Upper lobe of left lung (tissue), 6 donors: ENCODE data around the gene USP6NL. TPM values are rescaled to one million over a fixed set of nuclear protein-coding genes. Genes with fewer than 3 reads are reported as not detected.

ENCODE experiments used
- ATAC-seq, 2 donors: fragments of 200-7000 bp; cut with Tn5 transposase; one replicate each; pipeline ENCODE4 v1.9.1; 2022; ENCODE audit warnings: mild to moderate bottlenecking in 2 of 2, moderate library complexity in 2 of 2; ENCODE audit not compliant: low FRiP score in 2 of 2
- DNase-seq, 2 donors: peaks; one replicate each; pipeline ENCODE4 v3.0.0-alpha.2; 2019 to 2020
- H3K27ac ChIP-seq, 4 donors: fragments of 200-600 bp; sonication (generic); one replicate each; pipeline ENCODE4 v1.5.1; 2016 to 2019
- H3K27me3 ChIP-seq, 4 donors: fragments of 200-600 bp; sonication (generic); one replicate each; pipeline ENCODE4 v1.5.1; 2017 to 2019
- H3K36me3 ChIP-seq, 4 donors: fragments of 200-600 bp; sonication (generic); one replicate each; pipeline ENCODE4 v1.5.1; 2016 to 2019
- H3K4me1 ChIP-seq, 4 donors: fragments of 200-600 bp; sonication (generic); one replicate each; pipeline ENCODE4 v1.5.1; 2018 to 2019
- H3K4me3 ChIP-seq, 4 donors: fragments of 200-600 bp; sonication (generic); one replicate each; pipeline ENCODE4 v1.5.1; 2017 to 2019; ENCODE audit warnings: mild to moderate bottlenecking in 2 of 4, moderate library complexity in 1 of 4
- H3K9me3 ChIP-seq, 4 donors: fragments of 200-600 bp; sonication (generic); one replicate each; pipeline ENCODE4 v1.5.1; 2018 to 2019
- EP300 ChIP-seq, 4 donors: sonication (generic); formaldehyde crosslinking; IDR thresholded peaks; one replicate each; pipeline ENCODE4 v1.5.1; 2017; ENCODE audit warnings: antibody characterized with exemption in 4 of 4, control low read depth in 2 of 4
- POLR2A ChIP-seq, 4 donors: fragments of 450-650 bp; IDR thresholded peaks; one replicate each; pipeline ENCODE4 v1.5.1; 2016 to 2017; ENCODE audit warnings: antibody characterized with exemption in 4 of 4, mild to moderate bottlenecking in 2 of 4
- POLR2AphosphoS5 ChIP-seq, 2 donors: sonication (generic); formaldehyde crosslinking; IDR thresholded peaks; one replicate each; pipeline ENCODE4 v1.5.1; 2017; ENCODE audit warnings: antibody characterized with exemption in 2 of 2
- WGBS, 2 donors: methylation state at CpG; one replicate each; pipeline ENCODE4 v1.1.5; 2017 to 2018; 5-methylcytosine and 5-hydroxymethylcytosine counted together
- total RNA-seq, 6 donors: library from RNA; depleted of rRNA in 4 of 6; stranded (reverse); fragments of >200 nt in 4 of 6; gene quantifications; one replicate each; pipeline versions ENCODE4 v1.1.0 to v1.2.1, GENCODE V29; 2016 to 2021
- TF ChIP-seq, protein P1 (sequence below), 6 experiments: fragments of 450-650 bp in 4 of 6; fragments of 200-600 bp in 2 of 6; sonication (generic) in 2 of 6; IDR thresholded peaks; one replicate each; pipeline ENCODE4 v1.5.1; 2016 to 2019; ENCODE audit warnings: antibody characterized with exemption in 6 of 6
- donor health status: DM: no; HTN: no; CAD: no; lungs with moderate emphysema.
- donor health status: DM: no; HTN: yes; CAD: no; lungs with severe emphysema.

The USP6NL gene
- total RNA-seq, 6 donors from 2014 or later = 16.4 to 28.6 (median 21.8) TPM

DNA sequence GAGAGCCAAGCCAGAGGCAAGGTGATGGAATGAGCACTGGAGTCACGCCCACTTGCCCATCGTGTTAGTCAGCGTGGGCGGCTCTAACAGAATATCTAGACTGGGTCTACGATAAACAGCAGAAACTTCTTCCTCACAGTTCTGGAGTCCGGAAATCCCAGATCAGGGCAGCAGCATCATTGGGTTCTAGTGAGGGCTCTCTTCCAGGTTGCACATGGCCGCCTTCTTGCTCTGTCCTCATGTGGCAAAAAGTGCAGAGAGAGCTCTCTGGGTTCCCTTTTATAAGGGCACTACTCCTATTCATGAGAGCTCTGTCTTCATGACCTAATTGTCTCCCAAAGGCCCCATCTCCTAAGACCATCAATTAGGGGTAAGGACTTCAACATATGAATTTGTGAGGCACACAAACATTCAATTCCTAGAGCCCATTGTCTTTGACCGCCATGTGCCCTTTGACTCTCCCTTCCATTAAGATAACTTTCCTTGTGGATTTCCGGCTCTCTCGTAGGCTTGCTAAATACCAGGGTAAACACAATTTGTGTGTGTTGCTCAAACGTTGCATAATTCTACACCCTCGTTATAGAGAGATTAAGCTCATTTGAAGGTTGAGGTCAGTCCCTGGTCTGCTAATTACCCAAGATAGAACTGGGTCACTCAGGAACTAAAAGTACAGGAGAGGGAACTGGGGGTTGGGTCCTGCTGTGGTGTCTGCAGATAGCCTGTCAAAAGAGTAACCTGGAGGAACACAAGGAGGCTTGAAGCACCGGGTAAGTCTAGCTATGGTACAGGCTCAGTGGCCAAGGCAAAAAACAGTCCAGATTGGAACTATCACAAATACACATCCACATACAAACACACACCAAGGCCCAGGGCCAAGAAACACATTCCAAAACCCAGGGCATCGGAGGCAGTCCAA is 28.7 kb upstream of the USP6NL start:
- Histone ChIP-seq H3K4me3 (no peak overlapping the region), H3K4me1 (peaks cover 0 to 12% (median 0%) of the 10 kb centered on the region in 4 donors), H3K27ac (no peak overlapping the region), H3K9me3 (no peaks in the 10 kb centered on the region), H3K27me3 (no peaks in the 10 kb centered on the region), H3K36me3 (no peaks in the 10 kb centered on the region)
- ATAC-seq = peak in 1 of 2 donors; percentile 84
- no peak for TF ChIP-seq POLR2AphosphoS5 (IDR thresholded peaks at IDR 0.05)
- TF ChIP-seq EP300 (IDR thresholded peaks at IDR 0.05) = peak in 1 of 4 donors; percentile 65
- TF ChIP-seq POLR2A (IDR thresholded peaks at IDR 0.05) = no peak
- WGBS, 2 donors = 69 to 74% methylated on average over 14 of the region's 14 CpGs
- DNase-seq = peak in 1 of 2 donors; percentile 51

DNA sequence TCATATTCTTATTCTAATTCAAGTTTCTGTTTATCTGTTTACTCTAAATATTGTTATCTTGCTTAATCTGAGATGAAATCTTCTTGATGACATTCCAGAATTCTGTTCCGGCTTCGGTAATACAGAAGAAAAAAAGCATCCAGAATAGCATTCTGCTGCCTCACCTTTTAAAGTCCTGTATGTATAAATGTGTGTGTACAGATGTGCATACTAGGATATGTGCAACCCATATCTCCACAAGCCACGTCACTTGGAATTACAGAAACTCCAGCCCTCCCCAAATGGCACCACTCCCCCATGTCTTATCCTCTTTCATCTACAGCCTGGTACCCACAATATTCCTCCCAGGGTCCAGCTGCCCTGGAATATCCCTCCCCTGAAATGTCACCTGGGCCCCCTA is 27.9 kb upstream of the USP6NL start:
- Histone ChIP-seq H3K4me3 (no peak overlapping the region), H3K9me3 (no peaks in the 10 kb centered on the region), H3K27ac (no peak overlapping the region), H3K36me3 (no peaks in the 10 kb centered on the region), H3K4me1 (peaks cover 0 to 12% (median 0%) of the 10 kb centered on the region in 4 donors), H3K27me3 (no peaks in the 10 kb centered on the region)
- no peak for ATAC-seq
- DNase-seq = no peak
- 81 to 85% methylated on average over 3 of the region's 3 CpGs for WGBS, 2 donors
- TF ChIP-seq, protein P1, sequence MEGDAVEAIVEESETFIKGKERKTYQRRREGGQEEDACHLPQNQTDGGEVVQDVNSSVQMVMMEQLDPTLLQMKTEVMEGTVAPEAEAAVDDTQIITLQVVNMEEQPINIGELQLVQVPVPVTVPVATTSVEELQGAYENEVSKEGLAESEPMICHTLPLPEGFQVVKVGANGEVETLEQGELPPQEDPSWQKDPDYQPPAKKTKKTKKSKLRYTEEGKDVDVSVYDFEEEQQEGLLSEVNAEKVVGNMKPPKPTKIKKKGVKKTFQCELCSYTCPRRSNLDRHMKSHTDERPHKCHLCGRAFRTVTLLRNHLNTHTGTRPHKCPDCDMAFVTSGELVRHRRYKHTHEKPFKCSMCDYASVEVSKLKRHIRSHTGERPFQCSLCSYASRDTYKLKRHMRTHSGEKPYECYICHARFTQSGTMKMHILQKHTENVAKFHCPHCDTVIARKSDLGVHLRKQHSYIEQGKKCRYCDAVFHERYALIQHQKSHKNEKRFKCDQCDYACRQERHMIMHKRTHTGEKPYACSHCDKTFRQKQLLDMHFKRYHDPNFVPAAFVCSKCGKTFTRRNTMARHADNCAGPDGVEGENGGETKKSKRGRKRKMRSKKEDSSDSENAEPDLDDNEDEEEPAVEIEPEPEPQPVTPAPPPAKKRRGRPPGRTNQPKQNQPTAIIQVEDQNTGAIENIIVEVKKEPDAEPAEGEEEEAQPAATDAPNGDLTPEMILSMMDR (IDR thresholded peaks at IDR 0.05) = no peak
- no peak for TF ChIP-seq EP300 (IDR thresholded peaks at IDR 0.05)
- no peak for TF ChIP-seq POLR2AphosphoS5 (IDR thresholded peaks at IDR 0.05)
- no peak for TF ChIP-seq POLR2A (IDR thresholded peaks at IDR 0.05)

DNA sequence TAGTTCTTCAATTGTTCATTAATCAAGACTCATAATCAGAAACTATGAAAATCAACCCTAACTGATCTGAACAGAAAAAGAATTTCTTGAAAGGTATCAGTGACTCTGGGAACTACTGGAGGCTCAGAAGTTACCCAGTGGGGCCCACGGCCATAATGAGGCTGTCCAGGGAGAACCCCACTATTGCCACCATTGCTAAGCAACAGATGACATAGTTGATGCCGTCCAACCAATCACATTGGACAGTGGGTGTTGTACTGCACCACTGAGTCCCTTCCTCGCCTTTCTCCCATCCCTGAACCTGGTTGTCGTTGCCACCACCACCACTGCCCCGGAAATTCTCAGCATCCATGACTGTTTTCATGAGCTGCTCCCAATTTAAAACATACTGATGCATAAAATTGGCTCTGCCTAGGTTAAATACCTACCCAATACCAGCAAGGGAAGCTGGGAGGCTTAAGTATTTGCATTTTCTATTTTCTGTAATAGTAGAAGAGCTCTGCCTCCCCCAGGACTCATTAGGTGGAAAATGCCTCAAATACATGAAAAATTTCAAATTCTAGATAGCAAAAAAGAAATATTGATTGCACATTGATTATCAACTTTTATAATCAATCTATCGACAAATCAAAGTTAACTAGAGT is 26.7 kb upstream of the USP6NL start:
- TF ChIP-seq EP300 (IDR thresholded peaks at IDR 0.05) = no peak
- no peak for TF ChIP-seq POLR2A (IDR thresholded peaks at IDR 0.05)
- TF ChIP-seq POLR2AphosphoS5 (IDR thresholded peaks at IDR 0.05) = no peak
- TF ChIP-seq, protein P1 (IDR thresholded peaks at IDR 0.05) = no peak
- 95 to 96% methylated on average over 6 of the region's 6 CpGs for WGBS, 2 donors
- DNase-seq = no peak

DNA sequence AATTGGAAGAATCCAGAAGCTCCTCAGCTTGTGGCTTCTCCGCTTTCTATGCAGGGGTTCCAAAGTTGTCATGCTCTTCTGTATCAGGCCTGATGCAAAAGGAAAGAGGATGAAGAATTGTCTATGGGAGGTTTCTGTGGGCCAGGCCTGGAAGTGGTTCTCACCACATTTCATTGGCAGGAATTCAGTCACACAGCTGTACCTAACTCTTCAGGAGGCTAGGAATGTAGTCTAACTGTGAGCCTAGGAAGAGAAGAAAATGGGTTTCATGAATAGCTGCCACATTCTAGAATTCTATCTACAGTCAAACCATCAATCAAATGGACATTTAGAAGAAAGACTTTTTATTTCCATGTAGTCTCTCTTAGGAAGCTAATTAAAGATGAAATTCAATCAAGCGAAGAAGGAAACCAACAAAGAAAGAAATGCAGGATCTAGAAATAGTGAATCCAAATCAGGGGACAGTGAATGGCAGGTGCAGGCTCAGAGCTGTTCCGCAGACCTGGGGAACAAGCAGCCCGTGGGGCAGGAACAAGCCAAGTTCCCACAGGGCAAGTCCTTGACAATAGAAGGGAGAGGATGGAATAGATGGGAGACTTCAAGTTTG is 25.4 kb upstream of the USP6NL start:
- no peak overlapping the region for H3K27ac ChIP-seq
- no peak overlapping the region for H3K4me3 ChIP-seq
- no peak for DNase-seq
- no peak for TF ChIP-seq POLR2A (IDR thresholded peaks at IDR 0.05)
- TF ChIP-seq EP300 (IDR thresholded peaks at IDR 0.05) = no peak
- no peak for TF ChIP-seq POLR2AphosphoS5 (IDR thresholded peaks at IDR 0.05)
- TF ChIP-seq, protein P1 (IDR thresholded peaks at IDR 0.05) = no peak
- 92 to 93% methylated on average over 4 of the region's 4 CpGs for WGBS, 2 donors
- no peak for ATAC-seq
- H3K4me1 ChIP-seq = peaks cover 0 to 12% (median 0%) of the 10 kb centered on the region in 4 donors
- no peaks in the 10 kb centered on the region for H3K9me3 ChIP-seq
- H3K27me3 ChIP-seq = no peaks in the 10 kb centered on the region
- H3K36me3 ChIP-seq = no peaks in the 10 kb centered on the region

More for the DNA sequence above, 26.7 kb upstream of the USP6NL start:
- H3K36me3 ChIP-seq = no peaks in the 10 kb centered on the region
- no peak overlapping the region for H3K4me3 ChIP-seq
- no peak overlapping the region for H3K27ac ChIP-seq
- H3K4me1 ChIP-seq = peaks cover 0 to 12% (median 0%) of the 10 kb centered on the region in 4 donors
- no peaks in the 10 kb centered on the region for H3K9me3 ChIP-seq
- ATAC-seq = no peak
- H3K27me3 ChIP-seq = no peaks in the 10 kb centered on the region
